GM18867 (cell line): ENCODE measurements around the gene BLTP3B.

Source experiments
- ATAC-seq: cut with Tn5 transposase; IDR thresholded peaks from one replicate; pipeline ENCODE4 v1.9.1; 2021; ENCODE audit warnings: mild to moderate bottlenecking, moderate library complexity; ENCODE audit not compliant: unreplicated experiment

The BLTP3B gene

GRCh38 chr12:100163416-100164152 lies 20.9 kb upstream of the BLTP3B start:
- peak; percentile 100 for ATAC-seq

- no peak for ATAC-seq
Observed at GRCh38 chr12:100159391-100160104, 16.9 kb upstream of the BLTP3B start.

- ATAC-seq = no peak
Observed at GRCh38 chr12:100158535-100158934, 15.9 kb upstream of the BLTP3B start.

GRCh38 chr12:100157427-100157821 lies 14.8 kb upstream of the BLTP3B start:
- no peak for ATAC-seq

- no peak for ATAC-seq
Observed at GRCh38 chr12:100156731-100157426, 14.2 kb upstream of the BLTP3B start.

- peak; percentile 85 for ATAC-seq
Observed at GRCh38 chr12:100154474-100155247, 12.0 kb upstream of the BLTP3B start.

GRCh38 chr12:100153131-100153530 lies 10.5 kb upstream of the BLTP3B start:
- no peak for ATAC-seq

- no peak for ATAC-seq
Observed at GRCh38 chr12:100151769-100152168, 9.1 kb upstream of the BLTP3B start.

- no peak for ATAC-seq
Observed at GRCh38 chr12:100146252-100146651, 3.6 kb upstream of the BLTP3B start.

- no peak for ATAC-seq
Observed at GRCh38 chr12:100145643-100146042, 3.0 kb upstream of the BLTP3B start.

- ATAC-seq = peak; percentile 44
Observed at GRCh38 chr12:100141998-100142850, 450 bp downstream of the BLTP3B start.

GRCh38 chr12:100141666-100141997 lies 1.0 kb downstream of the BLTP3B start:
- ATAC-seq = peak; percentile 31

- ATAC-seq = no peak
Observed at GRCh38 chr12:100138803-100139098, 3.9 kb downstream of the BLTP3B start.

- ATAC-seq = no peak
Observed at GRCh38 chr12:100138048-100138802, 4.4 kb downstream of the BLTP3B start.

GRCh38 chr12:100133200-100133599 lies 9.5 kb downstream of the BLTP3B start:
- no peak for ATAC-seq

- no peak for ATAC-seq
Observed at GRCh38 chr12:100128512-100128908, 14.2 kb downstream of the BLTP3B start.

- ATAC-seq = no peak
Observed at GRCh38 chr12:100127766-100128511, 14.7 kb downstream of the BLTP3B start.

GRCh38 chr12:100123316-100124095 lies 19.2 kb downstream of the BLTP3B start:
- ATAC-seq = no peak
